Lower leg skin (tissue), 4 donors: Measurements from ENCODE around the gene MAJIN. TPM values are rescaled to one million over a fixed set of nuclear protein-coding genes. Genes with fewer than 3 reads are reported as not detected.

Experiments used
- DNase-seq, 2 donors: peaks; one replicate each; pipeline ENCODE4 v3.0.0-alpha.2; 2019; ENCODE audit warnings: low spot score in 2 of 2
- H3K4me3 ChIP-seq: fragments of 200-600 bp; sonication (generic); 2 replicates; pipeline ENCODE4 v1.5.1; 2017; ENCODE audit warnings: mild to moderate bottlenecking, low read depth; ENCODE audit not compliant: poor library complexity, severe bottlenecking
- CTCF ChIP-seq, 3 donors: fragments of 450-650 bp; IDR thresholded peaks; one replicate each; pipeline ENCODE4 v1.5.1; 2016; ENCODE audit warnings: antibody characterized with exemption in 3 of 3, mild to moderate bottlenecking in 3 of 3, moderate library complexity in 2 of 3
- POLR2A ChIP-seq, 2 donors: fragments of 450-650 bp; IDR thresholded peaks; one replicate each; pipeline ENCODE4 v1.6.1; 2016 to 2017; ENCODE audit warnings: antibody characterized with exemption in 2 of 2, mild to moderate bottlenecking in 1 of 2, moderate library complexity in 1 of 2
- WGBS, 2 donors: methylation state at CpG; one replicate each; pipeline ENCODE4 v1.1.5; 2018; 5-methylcytosine and 5-hydroxymethylcytosine counted together
- intact Hi-C: fragments of 100-400 bp; cut with DNase I; formaldehyde crosslinking; loops from one replicate; pipeline ENCODE4 v1.15.0; 2023; ENCODE audit warnings: low total_unique reads
- total RNA-seq, 4 donors: library from RNA; depleted of rRNA; stranded (reverse); fragments of >200 nt; gene quantifications; one replicate each; pipeline ENCODE4 v1.1.0, GENCODE V29; 2016

Gene MAJIN
- total RNA-seq, 4 donors from 2014 or later = not detected

- TF ChIP-seq POLR2A (IDR thresholded peaks at IDR 0.05) = no peak
- no peak for TF ChIP-seq CTCF (IDR thresholded peaks at IDR 0.05)
- intact Hi-C loops = no loop called here
- DNase-seq = no peak
- H3K4me3 ChIP-seq = no peak overlapping the region
- WGBS, 2 donors = 79 to 89% methylated on average over 2 of the region's 2 CpGs
These were observed 51.8 kb downstream of the MAJIN start for GRCh38 chr11:64920124-64920523.

GRCh38 chr11:64919627-64920026 is 52.3 kb downstream of the MAJIN start:
- DNase-seq = no peak
- intact Hi-C loops = no loop called here
- 79 to 82% methylated on average over 8 of the region's 8 CpGs for WGBS, 2 donors
- H3K4me3 ChIP-seq = no peak overlapping the region
- TF ChIP-seq CTCF (IDR thresholded peaks at IDR 0.05) (no peak), POLR2A (IDR thresholded peaks at IDR 0.05) (no peak)

GRCh38 chr11:64918017-64918416 is 53.9 kb downstream of the MAJIN start:
- 21 to 24% methylated on average over 4 of the region's 4 CpGs for WGBS, 2 donors
- no peak overlapping the region for H3K4me3 ChIP-seq
- no peak for DNase-seq
- TF ChIP-seq CTCF (IDR thresholded peaks at IDR 0.05) (no peak), POLR2A (IDR thresholded peaks at IDR 0.05) (no peak)
- intact Hi-C loops = no loop called here

GRCh38 chr11:64917663-64917995 is 54.3 kb downstream of the MAJIN start:
- WGBS, 2 donors = 6 to 7% methylated on average over 6 of the region's 6 CpGs
- intact Hi-C loops = no loop called here
- TF ChIP-seq CTCF (IDR thresholded peaks at IDR 0.05) = no peak
- TF ChIP-seq POLR2A (IDR thresholded peaks at IDR 0.05) = no peak
- no peak for DNase-seq
- H3K4me3 ChIP-seq = no peak overlapping the region

- intact Hi-C loops = no loop called here
- TF ChIP-seq CTCF (IDR thresholded peaks at IDR 0.05) (no peak), POLR2A (IDR thresholded peaks at IDR 0.05) (no peak)
- peak; percentile 99 to 100 for DNase-seq
- 0% methylated on average over 31 to 53 of the region's 57 CpGs for WGBS, 2 donors
- H3K4me3 ChIP-seq = peak within 1 kb of the TSS; percentile 97
These were observed 54.9 kb downstream of the MAJIN start, which contains the start of gene ATG2A for GRCh38 chr11:64916775-64917662. TSS of gene ATG2A (minus strand) at chr11:64917209. CDS start at chr11:64917135, 74 bp downstream.
